LNCaP clone FGC (cell line): ENCODE data around the gene ATXN1.

Source experiments
- DNase-seq: peaks from one replicate; pipeline ENCODE4 v3.0.0-alpha.2; 2011; ENCODE audit warnings: low read depth
- H3K4me3 ChIP-seq: 2 replicates; pipeline ENCODE4 v1.5.1; 2011; ENCODE audit warnings: mild to moderate bottlenecking, low read depth, low read length, control low read depth
- CTCF ChIP-seq: IDR thresholded peaks from 2 replicates; pipeline ENCODE4 v1.5.1; 2012; ENCODE audit warnings: mild to moderate bottlenecking; ENCODE audit not compliant: control insufficient read depth, insufficient read depth; ENCODE audit errors: extremely low read depth

Gene ATXN1

GRCh38 chr6:16318538-16318937 lies 442.7 kb downstream of the ATXN1 start:
- no peak for TF ChIP-seq CTCF
- DNase-seq = no peak
- no peak overlapping the region for H3K4me3 ChIP-seq

- TF ChIP-seq CTCF = peak; percentile 57
- no peak overlapping the region for H3K4me3 ChIP-seq
- DNase-seq = no peak
Observed at GRCh38 chr6:16316741-16317251, 444.5 kb downstream of the ATXN1 start.

DNA sequence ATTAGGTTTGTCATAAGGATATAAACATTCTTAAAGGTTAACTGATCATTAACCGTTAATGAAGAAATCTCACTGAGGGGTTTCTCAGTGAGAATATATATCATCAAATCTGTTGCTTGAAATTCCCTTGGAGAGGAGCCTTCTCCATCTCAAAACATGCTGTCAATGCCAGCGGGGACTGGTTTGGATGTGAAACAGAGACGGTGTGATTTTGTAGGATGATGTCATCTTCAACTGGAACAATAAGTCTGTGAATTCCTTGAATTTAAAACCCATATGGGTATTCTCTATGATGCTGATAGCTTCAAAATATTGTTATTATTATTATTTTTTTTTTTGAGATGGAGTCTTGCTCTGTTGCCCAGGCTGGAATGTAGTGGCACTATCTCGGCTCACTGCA lies 447.0 kb downstream of the ATXN1 start:
- no peak for TF ChIP-seq CTCF
- H3K4me3 ChIP-seq = no peak overlapping the region
- DNase-seq = no peak

GRCh38 chr6:16313732-16314131 lies 447.5 kb downstream of the ATXN1 start:
- DNase-seq = no peak
- no peak overlapping the region for H3K4me3 ChIP-seq
- no peak for TF ChIP-seq CTCF

DNA sequence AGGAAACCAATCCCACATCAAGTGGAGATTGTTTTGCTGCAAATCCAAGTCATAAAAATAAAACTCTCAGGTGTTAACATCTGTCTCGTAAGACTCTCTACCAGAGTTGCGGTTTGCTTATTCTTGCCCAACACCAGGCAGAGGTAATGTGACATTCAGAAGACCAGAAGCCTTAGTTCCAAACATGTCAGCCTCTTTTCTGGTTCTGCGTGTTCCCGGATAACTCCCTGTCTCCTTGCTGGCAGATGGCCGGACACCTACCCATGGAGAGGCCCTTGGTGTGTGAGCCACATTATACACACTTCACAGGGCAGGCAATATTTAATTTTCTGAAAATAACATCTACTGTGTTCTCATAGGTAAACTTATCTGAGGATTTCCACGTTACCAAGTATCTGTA lies 449.5 kb downstream of the ATXN1 start:
- no peak for DNase-seq
- no peak overlapping the region for H3K4me3 ChIP-seq
- no peak for TF ChIP-seq CTCF

DNA sequence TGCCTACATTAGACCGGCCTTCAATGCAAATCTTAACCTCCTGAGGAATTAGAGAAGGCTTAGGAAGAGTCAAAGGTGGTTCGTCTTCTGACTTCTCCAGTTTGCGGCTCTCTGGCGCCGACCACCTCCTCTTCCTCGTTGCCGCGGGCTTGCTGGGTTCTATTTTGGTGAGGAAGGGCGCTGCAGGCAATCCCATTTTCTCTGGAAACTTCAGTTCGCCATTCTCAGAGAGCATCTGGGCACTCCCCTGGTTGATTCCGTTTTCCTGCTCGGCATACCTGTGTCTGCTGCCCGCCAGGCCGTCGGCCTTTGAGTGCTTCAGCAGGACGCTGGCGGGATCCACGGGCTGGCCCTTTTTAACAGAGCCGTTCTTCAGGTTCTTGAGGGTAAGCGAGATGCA lies 454.9 kb downstream of the ATXN1 start:
- no peak overlapping the region for H3K4me3 ChIP-seq
- TF ChIP-seq CTCF = no peak
- DNase-seq = no peak

DNA sequence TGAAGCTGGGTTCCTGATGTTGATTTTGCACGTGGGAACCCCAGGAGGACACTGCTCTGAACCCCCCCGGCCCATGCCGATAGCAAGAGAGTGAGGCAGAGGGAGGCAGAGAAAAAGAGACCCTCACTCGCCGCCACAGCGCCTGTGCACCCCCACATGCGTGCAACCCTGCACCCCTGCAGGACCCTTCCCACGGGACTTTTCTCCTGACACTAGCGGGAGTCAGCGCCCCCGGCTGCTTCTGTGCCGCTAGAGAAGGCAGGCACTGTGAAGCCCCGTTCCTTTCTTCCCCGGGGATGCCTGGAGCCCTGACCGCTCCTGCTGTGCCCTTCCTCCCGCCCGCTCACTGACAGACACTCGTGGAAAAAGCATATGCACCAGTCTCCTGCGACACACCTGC lies 455.5 kb downstream of the ATXN1 start:
- no peak for TF ChIP-seq CTCF
- no peak for DNase-seq
- no peak overlapping the region for H3K4me3 ChIP-seq
